GM21515 (cell line): ENCODE results near the gene STT3B.
"Not testable (repeated sequence)": the region's sequence is repeated elsewhere in the genome, so short reads cannot be mapped to it uniquely, and the experiment has no call there.

Source experiments
- ATAC-seq: cut with Tn5 transposase; IDR thresholded peaks from one replicate; pipeline ENCODE4 v1.9.1; 2021; ENCODE audit not compliant: unreplicated experiment

Gene STT3B

DNA sequence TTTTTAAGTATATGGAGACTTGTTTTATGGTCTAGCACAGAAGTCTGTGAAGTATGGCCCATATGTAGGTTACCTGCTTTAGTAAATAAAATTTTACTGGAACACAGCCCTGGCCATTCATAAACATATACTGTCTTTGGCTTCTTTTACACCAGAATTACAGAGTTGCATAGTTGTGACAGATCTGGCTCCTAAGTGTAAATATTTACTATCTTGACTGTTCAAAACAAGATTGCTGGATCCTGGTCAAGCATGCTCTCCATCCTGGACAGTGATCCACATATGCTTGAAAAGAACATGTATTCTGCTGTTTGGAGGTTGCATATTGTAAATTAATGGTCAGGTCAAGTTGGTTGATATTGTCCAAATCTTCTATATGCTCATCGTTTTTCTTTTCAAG is 57.9 kb downstream of the STT3B start:
- ATAC-seq, result no peak

DNA sequence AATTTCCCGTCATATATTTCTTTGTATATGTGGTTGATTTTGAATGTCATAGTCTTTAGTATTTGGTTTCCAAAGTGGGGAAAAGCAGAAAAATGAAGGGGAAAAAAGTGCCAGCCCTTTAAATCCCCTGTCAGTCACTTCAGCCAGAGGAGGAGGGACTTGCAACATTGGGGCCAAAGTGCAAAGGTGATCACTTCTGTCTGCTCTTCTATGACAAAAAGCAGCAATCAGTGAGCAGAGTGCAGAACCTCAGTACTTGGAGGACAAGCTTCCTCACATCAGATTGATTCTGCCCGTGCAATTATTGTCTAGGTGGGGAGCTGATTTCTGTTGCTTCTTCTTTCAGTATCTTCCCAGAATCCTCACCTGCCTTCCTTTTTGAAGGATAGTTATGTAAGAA is 60.0 kb downstream of the STT3B start:
- no peak for ATAC-seq

DNA sequence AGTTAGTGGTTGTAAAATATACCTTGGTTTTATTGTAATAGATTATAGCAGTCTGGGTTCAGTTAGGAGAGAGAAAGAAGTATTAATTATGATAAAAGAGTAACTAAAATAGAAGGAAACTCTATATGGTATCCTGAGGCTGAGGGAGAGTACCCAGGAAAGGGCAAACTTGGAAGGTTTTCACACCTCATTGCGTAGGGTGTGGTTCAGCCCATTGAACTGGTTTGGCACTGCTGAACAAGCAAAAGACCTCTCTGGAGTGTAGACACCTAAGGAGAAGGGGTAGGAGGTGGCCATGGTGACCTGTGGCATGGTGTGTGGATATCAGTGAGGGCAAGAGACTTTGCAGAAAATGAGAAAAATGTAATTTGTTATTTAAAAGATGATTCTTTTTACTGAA is 63.5 kb downstream of the STT3B start:
- no peak for ATAC-seq

GRCh38 chr3:31600431-31600830 is 67.7 kb downstream of the STT3B start:
- no peak for ATAC-seq

DNA sequence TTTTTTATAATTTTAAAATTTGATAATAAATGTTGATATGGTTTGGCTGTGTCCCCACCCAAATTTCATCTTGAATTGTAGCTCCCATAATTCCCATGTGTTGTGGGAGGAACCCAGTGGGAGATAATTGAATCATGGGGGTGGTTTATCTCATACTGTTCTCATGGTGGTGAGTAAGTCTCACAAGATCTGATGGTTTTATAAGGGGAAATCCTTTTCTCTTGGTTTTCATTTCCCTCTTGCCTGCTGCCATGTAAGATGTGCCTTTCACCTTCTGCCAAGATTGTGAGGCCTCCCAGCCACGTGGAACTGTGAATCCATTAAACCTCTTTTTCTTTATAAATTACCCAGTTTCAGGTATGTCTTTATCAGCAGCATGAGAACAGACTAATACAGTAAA is 72.6 kb downstream of the STT3B start:
- ATAC-seq, result not testable (repeated sequence)

GRCh38 chr3:31606453-31606852 is 73.7 kb downstream of the STT3B start:
- ATAC-seq, result no peak

- no peak for ATAC-seq
Observed at GRCh38 chr3:31610700-31611275, 78.1 kb downstream of the STT3B start.

DNA sequence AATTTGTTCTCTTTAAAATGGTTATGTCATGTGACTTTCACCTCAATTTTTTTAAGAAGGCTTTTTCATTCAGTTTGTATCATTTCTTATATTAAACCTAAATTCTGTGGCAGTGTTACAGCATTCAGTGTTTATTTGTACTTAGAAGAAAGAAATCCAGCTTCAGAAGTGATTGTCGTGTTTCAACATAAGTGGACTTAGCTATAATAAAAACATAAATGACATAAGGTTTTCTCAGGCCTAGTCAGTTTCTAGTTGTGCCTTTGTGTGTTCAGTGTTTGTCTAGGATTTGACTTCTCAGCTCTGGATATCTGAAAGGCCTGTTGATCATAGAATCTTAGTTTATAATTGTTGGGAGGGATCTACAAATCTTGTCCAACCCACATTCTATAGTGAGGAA is 80.5 kb downstream of the STT3B start:
- no peak for ATAC-seq

GRCh38 chr3:31613654-31614053 is 80.9 kb downstream of the STT3B start:
- ATAC-seq, result no peak

- ATAC-seq, result no peak
Observed at GRCh38 chr3:31614162-31614921, 81.6 kb downstream of the STT3B start.

- ATAC-seq, result no peak
Observed at GRCh38 chr3:31615071-31615875, 82.5 kb downstream of the STT3B start.

GRCh38 chr3:31616711-31617110 is 84.0 kb downstream of the STT3B start:
- ATAC-seq, result no peak

GRCh38 chr3:31620656-31621055 is 87.9 kb downstream of the STT3B start:
- no peak for ATAC-seq

GRCh38 chr3:31621314-31621713 is 88.6 kb downstream of the STT3B start:
- no peak for ATAC-seq

- ATAC-seq, result peak; percentile 66
Observed at GRCh38 chr3:31622636-31623288, 90.0 kb downstream of the STT3B start.

DNA sequence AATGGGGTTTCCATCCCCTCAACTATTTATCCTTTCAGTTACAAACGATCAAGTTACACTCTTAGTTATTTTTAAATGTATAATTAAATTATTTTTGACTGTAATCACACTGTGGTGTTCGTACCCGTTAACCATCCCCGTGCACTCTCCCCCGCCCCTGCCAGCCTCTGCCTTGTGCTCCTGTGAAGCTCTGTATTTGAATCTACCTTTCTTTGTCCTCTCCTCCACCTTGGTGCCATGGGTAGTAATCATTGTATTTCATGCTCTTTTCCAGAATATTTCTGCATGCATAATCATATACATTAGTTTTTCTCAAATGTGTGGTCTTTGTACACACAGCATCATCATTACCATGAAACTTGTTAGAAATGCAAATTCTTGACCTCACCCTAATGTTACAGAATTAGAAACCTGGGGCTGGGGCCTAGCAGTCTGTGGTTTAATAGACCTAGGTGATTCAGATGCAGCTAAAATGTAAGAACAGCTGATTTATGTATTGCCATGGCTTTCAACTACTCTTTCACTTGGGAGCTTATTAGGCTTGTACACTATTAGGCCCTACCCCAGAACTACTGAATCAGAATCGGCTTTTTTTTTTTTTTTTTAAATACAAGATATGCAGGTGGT is 91.5 kb downstream of the STT3B start:
- peak; percentile 47 for ATAC-seq

- no peak for ATAC-seq
Observed at GRCh38 chr3:31625358-31625757, 92.6 kb downstream of the STT3B start.

GRCh38 chr3:31629054-31629453 is 96.3 kb downstream of the STT3B start:
- no peak for ATAC-seq

DNA sequence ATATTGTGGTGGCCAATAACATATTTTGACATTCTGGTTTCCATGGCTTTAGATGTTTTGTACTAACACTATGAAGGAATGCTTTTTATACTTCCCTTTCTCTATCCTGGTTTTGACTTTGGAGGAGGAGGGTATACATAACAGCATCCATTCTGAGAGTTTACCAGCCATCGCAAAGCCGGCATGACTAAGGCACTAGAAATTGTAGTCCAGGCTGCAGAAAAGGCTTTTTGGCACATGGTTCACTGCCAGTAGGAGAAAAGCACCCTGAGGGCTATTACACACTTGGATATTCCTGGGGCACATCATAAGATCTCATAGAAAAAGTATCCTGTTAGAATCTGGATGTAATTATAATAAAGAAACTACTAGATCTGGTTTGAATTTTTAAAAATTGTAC is 101.8 kb downstream of the STT3B start:
- ATAC-seq, result no peak

DNA sequence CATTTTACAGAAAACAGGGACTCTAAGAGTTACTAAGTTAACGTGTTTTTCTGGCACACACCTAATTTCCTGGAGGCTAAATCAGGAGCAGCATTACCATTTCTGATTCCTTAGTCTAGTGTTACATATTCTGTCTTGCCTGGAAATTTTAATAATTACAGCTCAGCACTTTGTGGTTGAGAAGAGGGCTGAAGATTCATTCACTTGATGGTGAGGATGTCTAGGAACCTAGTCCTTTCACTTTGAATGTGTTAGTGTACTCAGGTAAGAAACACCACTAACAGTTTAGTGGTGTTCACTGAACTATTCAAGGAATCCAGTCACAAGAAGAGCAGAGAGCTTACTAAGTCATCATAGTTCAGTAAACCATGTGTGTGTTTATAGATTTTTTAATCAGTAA is 102.8 kb downstream of the STT3B start:
- ATAC-seq, result no peak

- ATAC-seq, result no peak
Observed at GRCh38 chr3:31636049-31636448, 103.3 kb downstream of the STT3B start.
